Esophagus squamous epithelium (tissue), 5 donors: ENCODE data around the gene SIX5. TPM values are rescaled to one million over a fixed set of nuclear protein-coding genes. Genes with fewer than 3 reads are reported as not detected.

Experiments used
- DNase-seq: peaks from one replicate; lab custom pipeline; 2025; lab: John Stamatoyannopoulos, UW
- H3K27ac ChIP-seq, 4 donors: fragments of 200-600 bp; sonication (generic); one replicate each; pipeline ENCODE4 v1.5.1; 2016 to 2019; ENCODE audit warnings: mild to moderate bottlenecking in 1 of 4
- H3K27me3 ChIP-seq, 4 donors: fragments of 200-600 bp; sonication (generic); 1 replicate in 3 of 4; 2 replicates in 1 of 4; pipeline versions ENCODE4 v1.5.1 to v1.6.0; 2017 to 2021; ENCODE audit warnings: antibody characterized with exemption in 1 of 4
- H3K36me3 ChIP-seq, 3 donors: fragments of 200-600 bp; sonication (generic); one replicate each; pipeline ENCODE4 v1.5.1; 2016 to 2019
- H3K4me1 ChIP-seq, 3 donors: fragments of 200-600 bp; sonication (generic); one replicate each; pipeline ENCODE4 v1.5.1; 2017 to 2019
- H3K4me3 ChIP-seq, 4 donors: fragments of 200-600 bp; sonication (generic); 1 replicate in 3 of 4; 2 replicates in 1 of 4; pipeline ENCODE4 v1.5.1; 2016 to 2019; ENCODE audit warnings: mild to moderate bottlenecking in 2 of 4, moderate library complexity in 1 of 4
- H3K9me3 ChIP-seq, 3 donors: fragments of 200-600 bp; sonication (generic); one replicate each; pipeline ENCODE4 v1.5.1; 2016 to 2019
- CTCF ChIP-seq, 6 experiments: fragments of 450-650 bp in 4 of 6; fragments of 200-600 bp in 2 of 6; sonication (generic) in 2 of 6; IDR thresholded peaks; one replicate each; pipeline ENCODE4 v1.5.1; 2016 to 2019; ENCODE audit warnings: antibody characterized with exemption in 6 of 6, mild to moderate bottlenecking in 4 of 6, moderate library complexity in 4 of 6
- POLR2A ChIP-seq, 4 donors: fragments of 450-650 bp; IDR thresholded peaks; one replicate each; pipeline ENCODE4 v1.6.1; 2017; ENCODE audit warnings: antibody characterized with exemption in 4 of 4, mild to moderate bottlenecking in 4 of 4, moderate library complexity in 3 of 4
- whole genome bisulfite sequencing, 2 donors: methylation state at CpG; one replicate each; pipeline ENCODE4 v1.1.5; 2018; 5-methylcytosine and 5-hydroxymethylcytosine counted together
- intact Hi-C: fragments of 100-400 bp; cut with DNase I; formaldehyde crosslinking; loops from one replicate; pipeline ENCODE4 v1.15.0; 2022
- total RNA-seq, 4 donors: library from RNA; depleted of rRNA; stranded (reverse); fragments of >200 nt; gene quantifications; one replicate each; pipeline ENCODE4 v1.1.0, GENCODE V29; 2016
- donor health status: DM: yes; HTN: yes; CAD: no.

The SIX5 gene
- total RNA-seq, 4 donors from 2014 or later, result 5.8 to 13.5 (median 10.1) TPM

GRCh38 chr19:45767410-45767880 is 1.6 kb downstream of the SIX5 start:
- Histone ChIP-seq H3K4me3 (peak overlapping the region; percentile 73 to 79 (median 77)), H3K27ac (peak overlapping the region; percentile 85 to 98 (median 96)), H3K27me3 (peaks cover 0 to 8% (median 0%) of the 10 kb centered on the region in 4 donors), H3K36me3 (peaks cover 0 to 19% (median 0%) of the 10 kb centered on the region in 3 donors), H3K9me3 (no peaks in the 10 kb centered on the region), H3K4me1 (peaks cover 25 to 74% (median 42%) of the 10 kb centered on the region in 3 donors)
- intact Hi-C loops, result loop anchor here (10.0 kb wide), 1 partner anchor 53 kb away; no protein-coding TSS in a partner anchor
- WGBS, 2 donors, result 9% methylated on average over 13 of the region's 31 CpGs; no CpG with 5 or more reads in 1 of the 2 donors
- TF ChIP-seq CTCF (IDR thresholded peaks at IDR 0.05) (no peak), POLR2A (IDR thresholded peaks at IDR 0.05) (peak in 2 of 4 donors; percentile 53 to 69)
- no peak for DNase-seq

- peaks cover 0 to 14% (median 0%) of the 10 kb centered on the region in 3 donors for H3K36me3 ChIP-seq
- peak overlapping the region; percentile 85 to 98 (median 96) for H3K27ac ChIP-seq
- WGBS, 2 donors, result 35 to 40% methylated on average over 1 to 4 of the region's 24 CpGs
- no peaks in the 10 kb centered on the region for H3K9me3 ChIP-seq
- DNase-seq, result no peak
- TF ChIP-seq POLR2A (IDR thresholded peaks at IDR 0.05), result no peak
- no peak for TF ChIP-seq CTCF (IDR thresholded peaks at IDR 0.05)
- H3K4me1 ChIP-seq, result peaks cover 25 to 75% (median 42%) of the 10 kb centered on the region in 3 donors
- H3K27me3 ChIP-seq, result peaks cover 0 to 8% (median 0%) of the 10 kb centered on the region in 4 donors
- peak overlapping the region; percentile 73 to 79 (median 77) for H3K4me3 ChIP-seq
- intact Hi-C loops, result loop anchor here (10.0 kb wide), 1 partner anchor 52 kb away; no protein-coding TSS in a partner anchor
These were observed 2.1 kb downstream of the SIX5 start for GRCh38 chr19:45766869-45767346.

- Histone ChIP-seq H3K9me3 (no peaks in the 10 kb centered on the region), H3K4me1 (peaks cover 25 to 73% (median 40%) of the 10 kb centered on the region in 3 donors), H3K27me3 (peaks cover 0 to 8% (median 0%) of the 10 kb centered on the region in 4 donors), H3K27ac (peak overlapping the region; percentile 85 to 98 (median 96)), H3K36me3 (peaks cover 0 to 13% (median 0%) of the 10 kb centered on the region in 3 donors), H3K4me3 (peak overlapping the region; percentile 73 to 79 (median 77))
- WGBS, 2 donors, result 30 to 50% methylated on average over 1 to 2 of the region's 17 CpGs
- DNase-seq, result no peak
- intact Hi-C loops, result loop anchor here (10.0 kb wide), 1 partner anchor 52 kb away; no protein-coding TSS in a partner anchor
- TF ChIP-seq POLR2A (IDR thresholded peaks at IDR 0.05) (no peak), CTCF (IDR thresholded peaks at IDR 0.05) (no peak)
These were observed 2.7 kb downstream of the SIX5 start for GRCh38 chr19:45766296-45766868.

- WGBS, 2 donors, result 40 to 77% methylated on average over 3 to 12 of the region's 23 CpGs
- Histone ChIP-seq H3K36me3 (peaks cover 0 to 13% (median 0%) of the 10 kb centered on the region in 3 donors), H3K4me1 (peaks cover 22 to 67% (median 34%) of the 10 kb centered on the region in 3 donors), H3K27me3 (peaks cover 0 to 8% (median 0%) of the 10 kb centered on the region in 4 donors), H3K4me3 (peak overlapping the region in 1 of 4 donors; percentile 79), H3K27ac (peak overlapping the region; percentile 85 to 98 (median 96)), H3K9me3 (no peaks in the 10 kb centered on the region)
- TF ChIP-seq POLR2A (IDR thresholded peaks at IDR 0.05), result no peak
- no peak for TF ChIP-seq CTCF (IDR thresholded peaks at IDR 0.05)
- no peak for DNase-seq
- intact Hi-C loops, result loop anchor here (10.0 kb wide), 1 partner anchor 51 kb away; no protein-coding TSS in a partner anchor
These were observed 3.3 kb downstream of the SIX5 start for GRCh38 chr19:45765702-45766295.
